ENCODE results near the gene THSD4. TPM values are rescaled to one million over a fixed set of nuclear protein-coding genes. Genes with fewer than 3 reads are reported as not detected.

Gene THSD4
- polyA plus RNA-seq, 1 donor (not counting 4 experiments of a cell fraction or from before 2014, with no cell fraction given) = 24.5 TPM

DNA sequence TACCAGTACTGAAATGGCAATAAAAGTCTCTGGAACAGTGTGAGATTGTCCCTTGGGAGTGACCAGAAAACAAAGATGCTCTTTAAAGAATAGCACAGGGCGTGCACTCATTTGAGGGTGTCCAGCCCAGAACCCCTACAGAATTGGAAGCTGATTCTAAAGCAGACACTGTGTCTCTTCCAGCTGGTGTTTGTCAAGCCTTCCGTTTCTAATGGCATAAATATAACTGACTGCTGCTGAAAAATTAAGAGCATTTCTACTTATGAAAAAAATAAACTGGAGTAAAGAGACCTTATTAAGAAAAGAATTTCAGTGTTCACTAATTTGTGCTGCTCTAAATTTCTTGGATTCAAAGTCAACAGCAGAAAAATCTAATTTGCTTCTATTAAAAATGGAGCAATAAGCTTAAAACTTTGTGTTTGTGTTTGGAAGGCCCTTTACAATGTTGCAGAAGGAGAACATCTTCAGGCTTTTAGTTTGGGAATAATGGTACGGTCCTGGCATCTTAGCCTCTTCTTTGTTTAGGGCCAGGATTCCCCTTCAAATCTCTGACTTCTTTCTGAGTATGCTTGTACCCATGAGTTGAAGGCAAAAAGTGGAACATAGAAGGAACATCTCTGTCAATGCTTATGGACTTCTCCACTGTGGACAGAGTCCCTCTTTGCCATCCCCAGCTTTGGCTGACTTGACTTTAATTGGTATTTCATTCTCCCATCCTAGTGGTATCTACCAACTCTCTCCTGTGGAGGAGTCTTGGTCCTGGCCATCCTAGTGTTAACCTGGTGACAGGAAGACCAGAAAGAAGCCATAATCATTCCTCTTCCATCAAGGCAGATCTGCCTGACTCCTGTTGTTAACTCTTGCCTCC lies 65.9 kb downstream of the THSD4 start:
- Histone ChIP-seq H2AFZ (ENCODE audit: control insufficient read depth, low read length) (no peak overlapping the region), H4K20me1 (ENCODE audit: control insufficient read depth, extremely low read depth, insufficient read depth, low read length) (no peaks in the 10 kb centered on the region), H3K79me2 (ENCODE audit: control insufficient read depth, insufficient read depth, low read length) (peaks cover 21% of the 10 kb centered on the region), H3K4me2 (ENCODE audit: control insufficient read depth, extremely low read depth, insufficient read depth, low read depth, low read length) (no peak overlapping the region), H3K27me3 (ENCODE audit: control insufficient read depth, extremely low read depth, insufficient read depth, low read length) (no peaks in the 10 kb centered on the region), H3K9ac (ENCODE audit: control insufficient read depth, extremely low read depth, insufficient read depth, low read length) (no peak overlapping the region), H3K36me3 (ENCODE audit: control insufficient read depth in 2 of 2, extremely low read depth in 1 of 2, insufficient read depth in 2 of 2, low read length in 2 of 2) (peaks cover 0 to 2% of the 10 kb centered on the region in 2 experiments), H3K9me1 (ENCODE audit: control insufficient read depth, extremely low read depth, insufficient read depth, low read length) (peaks cover 2% of the 10 kb centered on the region), H3K9me3 (ENCODE audit: control insufficient read depth, low read depth, low read length) (no peaks in the 10 kb centered on the region), H3K4me1 (ENCODE audit: control insufficient read depth, extremely low read depth, insufficient read depth, low read length) (no peaks in the 10 kb centered on the region), H3K27ac (ENCODE audit: control insufficient read depth, insufficient read depth, low read length) (no peak overlapping the region), H3K4me3 (ENCODE audit: control insufficient read depth in 2 of 3, extremely low read depth in 1 of 3, insufficient read depth in 2 of 3, low read depth in 1 of 3, low read length in 3 of 3) (no peak overlapping the region)
- dilution Hi-C loops (cut with MboI; ENCODE audit: extremely low pct_ligation_motif_present, low sequenced_read_pairs) = no loop called here
- FAIRE-seq = no peak
- no peak for TF ChIP-seq CTCF (optimal IDR thresholded peaks at IDR 0.05 in 1 of 3, IDR thresholded peaks at IDR 0.05 in 1 of 3, conservative IDR thresholded peaks at IDR 0.05 in 1 of 3; ENCODE audit: extremely low read depth in 1 of 3, insufficient read depth in 2 of 3, low read length in 3 of 3)
- DNase-seq (ENCODE audit: low read depth, low spot score) = no peak

- Histone ChIP-seq H3K9me1 (ENCODE audit: control insufficient read depth, extremely low read depth, insufficient read depth, low read length) (peaks cover 2% of the 10 kb centered on the region), H3K79me2 (ENCODE audit: control insufficient read depth, insufficient read depth, low read length) (peaks cover 21% of the 10 kb centered on the region), H3K9ac (ENCODE audit: control insufficient read depth, extremely low read depth, insufficient read depth, low read length) (no peak overlapping the region), H2AFZ (ENCODE audit: control insufficient read depth, low read length) (no peak overlapping the region), H3K4me2 (ENCODE audit: control insufficient read depth, extremely low read depth, insufficient read depth, low read depth, low read length) (no peak overlapping the region), H3K27ac (ENCODE audit: control insufficient read depth, insufficient read depth, low read length) (no peak overlapping the region), H3K9me3 (ENCODE audit: control insufficient read depth, low read depth, low read length) (no peaks in the 10 kb centered on the region), H4K20me1 (ENCODE audit: control insufficient read depth, extremely low read depth, insufficient read depth, low read length) (no peaks in the 10 kb centered on the region), H3K36me3 (ENCODE audit: control insufficient read depth in 2 of 2, extremely low read depth in 1 of 2, insufficient read depth in 2 of 2, low read length in 2 of 2) (peaks cover 5 to 10% of the 10 kb centered on the region in 2 experiments), H3K4me3 (ENCODE audit: control insufficient read depth in 2 of 3, extremely low read depth in 1 of 3, insufficient read depth in 2 of 3, low read depth in 1 of 3, low read length in 3 of 3) (no peak overlapping the region), H3K4me1 (ENCODE audit: control insufficient read depth, extremely low read depth, insufficient read depth, low read length) (no peaks in the 10 kb centered on the region), H3K27me3 (ENCODE audit: control insufficient read depth, extremely low read depth, insufficient read depth, low read length) (no peaks in the 10 kb centered on the region)
- dilution Hi-C loops (cut with MboI; ENCODE audit: extremely low pct_ligation_motif_present, low sequenced_read_pairs) = no loop called here
- TF ChIP-seq EZH2 (IDR thresholded peaks at IDR 0.05; ENCODE audit: low read length) (no peak), CTCF (optimal IDR thresholded peaks at IDR 0.05 in 1 of 3, IDR thresholded peaks at IDR 0.05 in 1 of 3, conservative IDR thresholded peaks at IDR 0.05 in 1 of 3; ENCODE audit: extremely low read depth in 1 of 3, insufficient read depth in 2 of 3, low read length in 3 of 3) (no peak)
- FAIRE-seq (peak; percentile 36), DNase-seq (ENCODE audit: low read depth, low spot score) (no peak)
These were observed 67.3 kb downstream of the THSD4 start for GRCh38 chr15:71182522-71182921.
